22Rv1 (cell line): Measurements from ENCODE around the gene ZNF880.
A peak's percentile ranks its signal among the peaks of the same experiment; 100 is the strongest.
"Not testable (repeated sequence)": the region's sequence is repeated elsewhere in the genome, so short reads cannot be mapped to it uniquely, and the experiment has no call there.

Experiments
- H3K27ac ChIP-seq: fragments of 450-650 bp; 2 replicates; pipeline ENCODE4 v1.5.1; 2017
- CTCF ChIP-seq: fragments of 450-650 bp; IDR thresholded peaks from 2 replicates; pipeline ENCODE4 v1.5.1; 2017; ENCODE audit warnings: mild to moderate bottlenecking
- ZFX ChIP-seq: fragments of 450-650 bp; IDR thresholded peaks from 2 replicates; pipeline ENCODE4 v1.6.1; 2017; ENCODE audit warnings: antibody characterized with exemption, borderline replicate concordance

ZNF880 gene

GRCh38 chr19:52369559-52370340 is at the start of gene ZNF880:
Gene ZNF880, plus strand, starts transcription at chr19:52369923. Its CDS starts 43 bp downstream, at chr19:52369966.
- TF ChIP-seq ZFX (no peak), CTCF (no peak)
- peak within 1 kb of the TSS; percentile 76 for H3K27ac ChIP-seq

- H3K27ac ChIP-seq = no peak overlapping the region
- TF ChIP-seq ZFX (no peak), CTCF (no peak)
Observed at GRCh38 chr19:52322429-52322828, 47.3 kb upstream of the ZNF880 start.

- H3K27ac ChIP-seq = no peak overlapping the region
- TF ChIP-seq CTCF = no peak
- TF ChIP-seq ZFX = no peak
Observed at GRCh38 chr19:52331757-52332156, 38.0 kb upstream of the ZNF880 start.

- peak overlapping the region; percentile 62 for H3K27ac ChIP-seq
- no peak for TF ChIP-seq CTCF
Observed at GRCh38 chr19:52335768-52336116, 34.0 kb upstream of the ZNF880 start.

GRCh38 chr19:52336117-52336790 is 33.5 kb upstream of the ZNF880 start, which contains the start of gene ZNF610:
Gene ZNF610, plus strand, starts transcription at chr19:52336243. Its CDS starts 12,930 bp downstream, at chr19:52349173.
- TF ChIP-seq ZFX = no peak
- TF ChIP-seq CTCF = no peak
- H3K27ac ChIP-seq = peak within 1 kb of the TSS; percentile 62

- TF ChIP-seq CTCF = no peak
- TF ChIP-seq ZFX = no peak
- peak overlapping the region; percentile 62 for H3K27ac ChIP-seq
Observed at GRCh38 chr19:52336791-52337381, 32.8 kb upstream of the ZNF880 start.

GRCh38 chr19:52339022-52339421 is 30.7 kb upstream of the ZNF880 start:
- H3K27ac ChIP-seq = not testable (repeated sequence)
